Stimulated activated CD8-positive, alpha-beta memory T cell treated with anti-CD3 and anti-CD28 coated beads, Interleukin-7, amount 100 ng/mL, for 48 hours (primary cell): ENCODE measurements around the gene SENP1.
"Not testable (repeated sequence)": the region's sequence is repeated elsewhere in the genome, so short reads cannot be mapped to it uniquely, and the experiment has no call there.

Source experiments
- DNase-seq, 2 donors: peaks; one replicate each; pipeline ENCODE4 v3.0.0-alpha.2; 2020; ENCODE audit warnings: low read depth in 1 of 2; ENCODE audit errors: extremely low read depth in 1 of 2

The SENP1 gene

GRCh38 chr12:48115957-48116356, 10.1 kb upstream of the SENP1 start:
- DNase-seq = no peak

GRCh38 chr12:48111312-48111693, 5.4 kb upstream of the SENP1 start:
- not testable (repeated sequence) for DNase-seq

GRCh38 chr12:48110691-48111311, 4.9 kb upstream of the SENP1 start:
- no peak for DNase-seq

- DNase-seq = no peak
Observed at GRCh38 chr12:48109424-48109823, 3.5 kb upstream of the SENP1 start.

GRCh38 chr12:48106681-48107613, 1.1 kb upstream of the SENP1 start:
- DNase-seq = no peak

GRCh38 chr12:48105321-48105866, 485 bp downstream of the SENP1 start:
- no peak for DNase-seq

GRCh38 chr12:48104531-48104930, 1.3 kb downstream of the SENP1 start:
- no peak for DNase-seq

GRCh38 chr12:48092611-48093010, 13.3 kb downstream of the SENP1 start:
- no peak for DNase-seq

GRCh38 chr12:48086327-48086726, 19.6 kb downstream of the SENP1 start:
- no peak for DNase-seq

GRCh38 chr12:48084841-48085460, 20.9 kb downstream of the SENP1 start:
- DNase-seq = no peak

- DNase-seq = no peak
Observed at GRCh38 chr12:48084066-48084465, 21.8 kb downstream of the SENP1 start.

GRCh38 chr12:48080821-48081220, 25.1 kb downstream of the SENP1 start:
- no peak for DNase-seq

- no peak for DNase-seq
Observed at GRCh38 chr12:48080285-48080684, 25.6 kb downstream of the SENP1 start.

- DNase-seq = no peak
Observed at GRCh38 chr12:48078901-48079300, 27.0 kb downstream of the SENP1 start.

GRCh38 chr12:48077111-48077510, 28.8 kb downstream of the SENP1 start:
- no peak for DNase-seq

- DNase-seq = no peak
Observed at GRCh38 chr12:48075832-48076231, 30.0 kb downstream of the SENP1 start.

- no peak for DNase-seq
Observed at GRCh38 chr12:48074266-48074665, 31.6 kb downstream of the SENP1 start.

GRCh38 chr12:48072266-48072665, 33.6 kb downstream of the SENP1 start:
- no peak for DNase-seq

GRCh38 chr12:48071808-48072207, 34.1 kb downstream of the SENP1 start:
- DNase-seq = no peak

- no peak for DNase-seq
Observed at GRCh38 chr12:48070731-48071130, 35.1 kb downstream of the SENP1 start.

GRCh38 chr12:48070033-48070432, 35.8 kb downstream of the SENP1 start:
- DNase-seq = no peak

GRCh38 chr12:48069241-48069640, 36.6 kb downstream of the SENP1 start:
- no peak for DNase-seq
